Breast epithelium (tissue), 3 donors: ENCODE results near the gene PGA5.

Experiments
- CTCF ChIP-seq, 3 donors: fragments of 450-650 bp; IDR thresholded peaks; one replicate each; pipeline ENCODE4 v1.5.1; 2016 to 2017; ENCODE audit warnings: antibody characterized with exemption in 3 of 3, mild to moderate bottlenecking in 3 of 3, moderate library complexity in 3 of 3
- POLR2A ChIP-seq: fragments of 450-650 bp; IDR thresholded peaks from one replicate; pipeline ENCODE4 v1.6.1; 2016; ENCODE audit warnings: antibody characterized with exemption, mild to moderate bottlenecking, moderate library complexity

- TF ChIP-seq POLR2A (no peak), CTCF (IDR thresholded peaks at IDR 0.05) (no peak)
Measured at GRCh38 chr11:61194981-61195695, 45.8 kb upstream of the PGA5 start.
